Loucy (cell line): ENCODE data around the gene SBF2.

Source experiments
- EZH2phosphoT487 ChIP-seq: fragments of 200-600 bp; IDR thresholded peaks from 2 replicates; pipeline ENCODE4 v1.6.1; 2018; ENCODE audit warnings: antibody characterized with exemption, mild to moderate bottlenecking, moderate library complexity, borderline replicate concordance
- TF ChIP-seq, protein P1 (sequence below): fragments of 200-600 bp; sonication (generic); conservative IDR thresholded peaks from 2 replicates; pipeline ENCODE4 v1.5.1; 2014; ENCODE audit warnings: mild to moderate bottlenecking, antibody characterized with exemption, low read length

DNA sequence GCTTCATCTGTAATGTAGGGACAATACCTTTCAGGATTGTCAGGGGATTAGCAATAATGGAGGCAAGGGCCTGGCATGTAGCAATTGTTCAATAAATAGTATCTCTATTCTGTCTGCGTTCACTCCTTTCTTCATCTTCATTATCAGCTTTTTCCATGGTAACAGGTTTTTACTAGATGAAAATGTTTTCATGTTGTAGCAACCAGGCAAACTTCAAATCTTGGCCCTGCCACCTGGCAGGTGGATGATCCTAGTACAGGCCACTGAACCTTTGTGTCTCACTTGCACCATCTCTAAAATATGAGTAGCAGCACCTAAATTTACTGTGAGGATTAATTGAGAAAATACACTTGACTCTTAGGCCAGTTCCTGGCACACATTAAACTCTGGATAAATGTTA, 546.8 kb downstream of the SBF2 start:
- TF ChIP-seq, protein P1, sequence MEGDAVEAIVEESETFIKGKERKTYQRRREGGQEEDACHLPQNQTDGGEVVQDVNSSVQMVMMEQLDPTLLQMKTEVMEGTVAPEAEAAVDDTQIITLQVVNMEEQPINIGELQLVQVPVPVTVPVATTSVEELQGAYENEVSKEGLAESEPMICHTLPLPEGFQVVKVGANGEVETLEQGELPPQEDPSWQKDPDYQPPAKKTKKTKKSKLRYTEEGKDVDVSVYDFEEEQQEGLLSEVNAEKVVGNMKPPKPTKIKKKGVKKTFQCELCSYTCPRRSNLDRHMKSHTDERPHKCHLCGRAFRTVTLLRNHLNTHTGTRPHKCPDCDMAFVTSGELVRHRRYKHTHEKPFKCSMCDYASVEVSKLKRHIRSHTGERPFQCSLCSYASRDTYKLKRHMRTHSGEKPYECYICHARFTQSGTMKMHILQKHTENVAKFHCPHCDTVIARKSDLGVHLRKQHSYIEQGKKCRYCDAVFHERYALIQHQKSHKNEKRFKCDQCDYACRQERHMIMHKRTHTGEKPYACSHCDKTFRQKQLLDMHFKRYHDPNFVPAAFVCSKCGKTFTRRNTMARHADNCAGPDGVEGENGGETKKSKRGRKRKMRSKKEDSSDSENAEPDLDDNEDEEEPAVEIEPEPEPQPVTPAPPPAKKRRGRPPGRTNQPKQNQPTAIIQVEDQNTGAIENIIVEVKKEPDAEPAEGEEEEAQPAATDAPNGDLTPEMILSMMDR: no peak
- no peak for TF ChIP-seq EZH2phosphoT487
